Measurements from ENCODE around the gene PINLYP. TPM values are rescaled to one million over a fixed set of nuclear protein-coding genes. Genes with fewer than 3 reads are reported as not detected.

The PINLYP gene
- total RNA-seq, 2 experiments from 2014 or later, result 0.40 to 4.9 TPM

DNA sequence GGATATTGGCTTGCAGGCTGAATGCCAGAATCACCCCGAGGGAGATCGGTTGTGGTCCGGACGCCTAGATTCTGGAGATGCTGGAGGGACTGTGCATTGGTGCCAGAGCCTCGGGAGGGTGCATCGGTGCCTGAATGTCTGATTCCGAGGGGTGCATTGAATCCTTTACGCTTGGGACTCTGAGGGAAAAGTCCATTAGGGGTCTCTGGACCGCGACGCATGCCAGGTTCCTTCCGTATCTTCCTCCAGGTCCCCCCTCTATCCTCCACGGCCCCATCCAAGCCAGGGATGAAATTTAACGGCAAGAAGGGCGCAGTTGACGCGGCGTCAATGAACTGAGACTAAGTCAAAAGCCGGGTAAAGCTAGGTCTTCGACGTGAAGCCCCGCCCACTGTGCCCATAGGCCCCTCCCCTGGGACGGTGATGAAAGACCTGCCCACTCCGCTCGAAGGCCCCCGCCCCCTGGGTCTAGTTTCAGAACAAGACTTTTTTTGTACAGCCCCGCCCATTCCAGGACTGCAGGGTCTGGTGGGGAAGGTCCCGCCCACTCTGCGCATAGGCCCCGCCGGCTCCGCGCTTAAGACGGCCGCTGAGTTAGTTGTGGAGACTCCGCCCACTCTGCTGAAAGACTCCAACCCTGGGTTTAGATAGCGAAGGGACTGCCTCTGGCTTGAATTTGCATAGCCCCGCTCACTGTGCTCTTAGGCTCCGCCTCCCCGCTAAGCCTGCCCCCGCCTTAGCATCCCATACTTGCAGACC, 41.9 kb upstream of the PINLYP start:
- H3K9me3 ChIP-seq (ENCODE audit: low read length), result no peaks in the 10 kb centered on the region

GRCh38 chr19:43534305-43534815, 41.2 kb upstream of the PINLYP start:
- peaks cover 21% of the 10 kb centered on the region for H3K36me3 ChIP-seq (ENCODE audit: insufficient read depth, low read length)
- ChIA-PET POLR2A (no interaction called here), CTCF (ENCODE audit: unreplicated experiment) (interaction anchor here (0.6 to 1.4 kb wide), 2 partner anchors 12 to 60 kb away, joined by 3 to 5 read pairs; no protein-coding TSS in a partner anchor)
- H3K9me3 ChIP-seq (ENCODE audit: low read length), result no peaks in the 10 kb centered on the region
- no peak overlapping the region; the same call in 1 of the 2 replicates for H2AFZ ChIP-seq (ENCODE audit: low read length)
- H3K4me1 ChIP-seq (ENCODE audit: insufficient read depth, low read length, poor library complexity, severe bottlenecking), result peaks cover 20% of the 10 kb centered on the region
- H3K9me2 ChIP-seq (ENCODE audit: insufficient read depth, low read length), result no peaks in the 10 kb centered on the region
- intact Hi-C loops (cut with micrococcal nuclease; ENCODE audit: unreplicated experiment), result loop anchor here (10.0 kb wide), 1 partner anchor 60 kb away; the partner anchor contains the start of genes IRGQ and ZNF576
- H3K27ac ChIP-seq (ENCODE audit: low read depth, low read length, poor library complexity, severe bottlenecking), result no peak overlapping the region
- no peak overlapping the region for H3K4me2 ChIP-seq (ENCODE audit: low read length)
- no peaks in the 10 kb centered on the region for H4K20me1 ChIP-seq (ENCODE audit: insufficient read depth, low read length)
- no TSS peak for BruUV-seq (replicated peaks)
- DNase-seq (ENCODE audit: low spot score), result no peak
- no peaks in the 10 kb centered on the region for H3K79me2 ChIP-seq (ENCODE audit: insufficient read depth, low read depth, low read length)
- TF ChIP-seq, protein P1, sequence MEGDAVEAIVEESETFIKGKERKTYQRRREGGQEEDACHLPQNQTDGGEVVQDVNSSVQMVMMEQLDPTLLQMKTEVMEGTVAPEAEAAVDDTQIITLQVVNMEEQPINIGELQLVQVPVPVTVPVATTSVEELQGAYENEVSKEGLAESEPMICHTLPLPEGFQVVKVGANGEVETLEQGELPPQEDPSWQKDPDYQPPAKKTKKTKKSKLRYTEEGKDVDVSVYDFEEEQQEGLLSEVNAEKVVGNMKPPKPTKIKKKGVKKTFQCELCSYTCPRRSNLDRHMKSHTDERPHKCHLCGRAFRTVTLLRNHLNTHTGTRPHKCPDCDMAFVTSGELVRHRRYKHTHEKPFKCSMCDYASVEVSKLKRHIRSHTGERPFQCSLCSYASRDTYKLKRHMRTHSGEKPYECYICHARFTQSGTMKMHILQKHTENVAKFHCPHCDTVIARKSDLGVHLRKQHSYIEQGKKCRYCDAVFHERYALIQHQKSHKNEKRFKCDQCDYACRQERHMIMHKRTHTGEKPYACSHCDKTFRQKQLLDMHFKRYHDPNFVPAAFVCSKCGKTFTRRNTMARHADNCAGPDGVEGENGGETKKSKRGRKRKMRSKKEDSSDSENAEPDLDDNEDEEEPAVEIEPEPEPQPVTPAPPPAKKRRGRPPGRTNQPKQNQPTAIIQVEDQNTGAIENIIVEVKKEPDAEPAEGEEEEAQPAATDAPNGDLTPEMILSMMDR (conservative IDR thresholded peaks at IDR 0.05; ENCODE audit: low read length), result no peak
- no peak for TF ChIP-seq EZH2phosphoT487 (IDR thresholded peaks at IDR 0.05; ENCODE audit: borderline replicate concordance, low read depth, low read length)
- no peak overlapping the region for H3K4me3 ChIP-seq (ENCODE audit: low read depth, low read length, poor library complexity, severe bottlenecking)

More for the DNA sequence above, 41.9 kb upstream of the PINLYP start:
- Histone ChIP-seq H4K20me1 (ENCODE audit: insufficient read depth, low read length) (no peaks in the 10 kb centered on the region), H3K4me3 (ENCODE audit: low read depth, low read length, poor library complexity, severe bottlenecking) (peak overlapping the region; percentile 61), H3K36me3 (ENCODE audit: insufficient read depth, low read length) (peaks cover 15% of the 10 kb centered on the region), H3K27ac (ENCODE audit: low read depth, low read length, poor library complexity, severe bottlenecking) (peak overlapping the region; percentile 40), H3K9me2 (ENCODE audit: insufficient read depth, low read length) (no peaks in the 10 kb centered on the region), H2AFZ (ENCODE audit: low read length) (peak overlapping the region; percentile 60; the same call in 1 of the 2 replicates), H3K79me2 (ENCODE audit: insufficient read depth, low read depth, low read length) (no peaks in the 10 kb centered on the region), H3K4me2 (ENCODE audit: low read length) (peak overlapping the region; percentile 80), H3K4me1 (ENCODE audit: insufficient read depth, low read length, poor library complexity, severe bottlenecking) (peaks cover 20% of the 10 kb centered on the region)
- TF ChIP-seq EZH2phosphoT487 (IDR thresholded peaks at IDR 0.05; ENCODE audit: borderline replicate concordance, low read depth, low read length), result no peak
- TF ChIP-seq, protein P1 (conservative IDR thresholded peaks at IDR 0.05; ENCODE audit: low read length), result no peak
- BruUV-seq (replicated peaks), result no TSS peak
- peak; percentile 78 for DNase-seq (ENCODE audit: low spot score)
- CTCF ChIA-PET (ENCODE audit: unreplicated experiment), result interaction anchor here (0.6 kb wide), 2 partner anchors 13 to 16 kb away, joined by 3 read pairs; no protein-coding TSS in a partner anchor
- intact Hi-C loops (cut with micrococcal nuclease; ENCODE audit: unreplicated experiment), result loop anchor here (10.0 kb wide), 1 partner anchor 61 kb away; the partner anchor contains the start of genes IRGQ and ZNF576
- POLR2A ChIA-PET, result no interaction called here
